BE2C (cell line): ENCODE results near the gene NECAB2.

ENCODE experiments used
- DNase-seq: peaks from one replicate; pipeline ENCODE4 v3.0.0-alpha.2; 2020
- H3K27me3 ChIP-seq: fragments of 250-450 bp; sonication (Bioruptor Pico); 2 replicates; pipeline ENCODE4 v1.5.1; 2020; ENCODE audit warnings: mild to moderate bottlenecking
- H3K36me3 ChIP-seq: fragments of 250-450 bp; sonication (Bioruptor Pico); 2 replicates; pipeline ENCODE4 v1.5.1; 2020; ENCODE audit warnings: mild to moderate bottlenecking
- H3K4me1 ChIP-seq: fragments of 250-450 bp; sonication (Bioruptor Pico); 2 replicates; pipeline ENCODE4 v1.5.1; 2020
- H3K4me3 ChIP-seq: 2 replicates; pipeline ENCODE4 v1.5.1; 2011; ENCODE audit warnings: low read depth, low read length
- H3K9me3 ChIP-seq: fragments of 250-450 bp; sonication (Bioruptor Pico); 2 replicates; pipeline ENCODE4 v1.5.1; 2020
- TF ChIP-seq, protein P1 (sequence below): IDR thresholded peaks from 2 replicates; pipeline ENCODE4 v1.5.1; 2012; ENCODE audit warnings: mild to moderate bottlenecking, low read depth, low read length

NECAB2 gene

DNA sequence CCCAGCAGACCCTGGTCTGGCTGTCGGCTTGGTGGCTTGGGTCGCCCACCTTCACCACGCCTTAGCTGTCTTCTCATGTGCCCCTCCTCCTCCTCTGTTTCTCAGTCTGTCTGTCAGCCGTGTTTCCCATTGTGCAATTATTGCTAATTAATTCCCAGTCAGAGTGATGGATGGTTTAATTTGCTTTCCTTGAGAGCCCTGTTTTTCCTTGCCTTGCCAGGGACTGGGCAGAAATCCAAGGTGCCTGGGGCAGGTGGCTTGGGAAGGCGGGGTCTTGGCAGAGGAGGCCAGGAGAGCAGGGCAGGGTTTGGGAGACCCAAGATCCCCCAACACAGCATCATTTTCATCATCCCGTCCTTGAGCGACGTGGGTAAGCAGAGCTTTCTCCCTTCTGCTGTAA is 21.3 kb downstream of the NECAB2 start:
- TF ChIP-seq, protein P1, sequence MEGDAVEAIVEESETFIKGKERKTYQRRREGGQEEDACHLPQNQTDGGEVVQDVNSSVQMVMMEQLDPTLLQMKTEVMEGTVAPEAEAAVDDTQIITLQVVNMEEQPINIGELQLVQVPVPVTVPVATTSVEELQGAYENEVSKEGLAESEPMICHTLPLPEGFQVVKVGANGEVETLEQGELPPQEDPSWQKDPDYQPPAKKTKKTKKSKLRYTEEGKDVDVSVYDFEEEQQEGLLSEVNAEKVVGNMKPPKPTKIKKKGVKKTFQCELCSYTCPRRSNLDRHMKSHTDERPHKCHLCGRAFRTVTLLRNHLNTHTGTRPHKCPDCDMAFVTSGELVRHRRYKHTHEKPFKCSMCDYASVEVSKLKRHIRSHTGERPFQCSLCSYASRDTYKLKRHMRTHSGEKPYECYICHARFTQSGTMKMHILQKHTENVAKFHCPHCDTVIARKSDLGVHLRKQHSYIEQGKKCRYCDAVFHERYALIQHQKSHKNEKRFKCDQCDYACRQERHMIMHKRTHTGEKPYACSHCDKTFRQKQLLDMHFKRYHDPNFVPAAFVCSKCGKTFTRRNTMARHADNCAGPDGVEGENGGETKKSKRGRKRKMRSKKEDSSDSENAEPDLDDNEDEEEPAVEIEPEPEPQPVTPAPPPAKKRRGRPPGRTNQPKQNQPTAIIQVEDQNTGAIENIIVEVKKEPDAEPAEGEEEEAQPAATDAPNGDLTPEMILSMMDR: no peak
- H3K36me3 ChIP-seq: no peaks in the 10 kb centered on the region
- H3K4me3 ChIP-seq: no peak overlapping the region
- H3K4me1 ChIP-seq: 0 out of 2 replicates have a peak, but pooled peaks cover 6% of the 10 kb centered on the region
- peaks cover 58% of the 10 kb centered on the region for H3K27me3 ChIP-seq
- peak; percentile 62 for DNase-seq
- H3K9me3 ChIP-seq: no peaks in the 10 kb centered on the region

- TF ChIP-seq, protein P1: no peak
- H3K9me3 ChIP-seq: no peaks in the 10 kb centered on the region
- H3K4me1 ChIP-seq: 0 out of 2 replicates have a peak, but pooled peaks cover 6% of the 10 kb centered on the region
- H3K4me3 ChIP-seq: no peak overlapping the region
- DNase-seq: no peak
- H3K27me3 ChIP-seq: peaks cover 51% of the 10 kb centered on the region
- H3K36me3 ChIP-seq: no peaks in the 10 kb centered on the region
Measured at GRCh38 chr16:83990492-83990891, 22.4 kb downstream of the NECAB2 start.

DNA sequence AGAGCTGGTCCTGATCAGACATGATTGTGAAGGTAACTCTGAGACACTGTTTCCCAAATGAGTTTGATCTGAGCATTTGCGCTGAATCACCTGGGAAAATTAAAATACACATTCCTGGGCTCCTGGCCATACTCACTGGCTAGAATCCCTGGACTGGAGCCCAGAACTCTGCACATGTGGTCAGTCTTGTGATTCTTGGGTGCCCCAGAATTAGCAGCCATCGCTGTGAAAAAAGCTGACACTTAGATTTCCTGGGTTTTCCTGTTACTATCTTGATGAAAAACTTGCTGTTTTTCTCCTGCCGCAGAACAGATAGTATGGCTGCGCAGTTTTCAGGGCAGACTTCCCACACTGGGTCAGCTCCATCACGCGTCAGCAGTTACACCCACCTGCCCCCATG is 24.6 kb downstream of the NECAB2 start:
- H3K9me3 ChIP-seq: no peaks in the 10 kb centered on the region
- H3K36me3 ChIP-seq: no peaks in the 10 kb centered on the region
- H3K27me3 ChIP-seq: peaks cover 34% of the 10 kb centered on the region
- DNase-seq: no peak
- 0 out of 2 replicates have a peak, but pooled peaks cover 6% of the 10 kb centered on the region for H3K4me1 ChIP-seq
- no peak overlapping the region for H3K4me3 ChIP-seq
- TF ChIP-seq, protein P1: no peak

- Histone ChIP-seq H3K9me3 (no peaks in the 10 kb centered on the region), H3K27me3 (peaks cover 19% of the 10 kb centered on the region), H3K4me1 (0 out of 2 replicates have a peak, but pooled peaks cover 5% of the 10 kb centered on the region), H3K36me3 (no peaks in the 10 kb centered on the region), H3K4me3 (no peak overlapping the region)
- TF ChIP-seq, protein P1: no peak
- DNase-seq: no peak
Measured at GRCh38 chr16:83994087-83994486, 26.0 kb downstream of the NECAB2 start.

DNA sequence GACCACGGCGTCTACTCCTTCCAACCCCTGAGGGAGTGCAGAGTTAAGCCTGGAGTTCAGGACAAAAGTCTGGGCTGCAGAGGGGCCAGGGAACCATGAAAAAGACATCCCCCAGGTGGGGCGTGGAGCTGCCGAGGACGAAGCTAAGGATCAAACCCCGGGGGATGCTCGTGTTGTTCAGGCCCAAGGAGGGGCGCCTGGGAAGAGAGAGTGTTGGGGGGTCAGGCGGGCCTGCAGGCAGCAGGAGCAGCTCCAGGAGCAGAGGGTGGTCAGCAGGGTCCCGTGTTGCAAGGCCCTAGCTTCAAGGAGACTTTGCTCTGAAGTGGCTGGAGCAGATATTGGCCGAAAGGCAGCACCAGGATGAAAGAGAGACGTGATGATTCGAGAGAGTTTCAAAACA is 26.7 kb downstream of the NECAB2 start:
- Histone ChIP-seq H3K27me3 (peaks cover 13% of the 10 kb centered on the region), H3K9me3 (no peaks in the 10 kb centered on the region), H3K36me3 (no peaks in the 10 kb centered on the region), H3K4me3 (no peak overlapping the region), H3K4me1 (no peaks in the 10 kb centered on the region)
- DNase-seq: no peak
- TF ChIP-seq, protein P1: no peak

GRCh38 chr16:83995754-83996153 is 27.7 kb downstream of the NECAB2 start:
- Histone ChIP-seq H3K36me3 (no peaks in the 10 kb centered on the region), H3K4me3 (no peak overlapping the region), H3K4me1 (no peaks in the 10 kb centered on the region), H3K27me3 (peaks cover 4% of the 10 kb centered on the region), H3K9me3 (no peaks in the 10 kb centered on the region)
- TF ChIP-seq, protein P1: no peak
- DNase-seq: no peak
